IPS-NIHi11 (cell line): Measurements from ENCODE around the gene CAP1.
"Not testable (repeated sequence)": the region's sequence is repeated elsewhere in the genome, so short reads cannot be mapped to it uniquely, and the experiment has no call there.

Experiments
- DNase-seq: peaks from one replicate; pipeline ENCODE4 v3.0.0; 2012; ENCODE audit warnings: mixed read lengths, low spot score

Gene CAP1

GRCh38 chr1:40032240-40032891 is 8.2 kb upstream of the CAP1 start:
- DNase-seq: peak; percentile 50

GRCh38 chr1:40034869-40035268 is 5.7 kb upstream of the CAP1 start:
- no peak for DNase-seq

GRCh38 chr1:40036574-40036973 is 4.0 kb upstream of the CAP1 start:
- no peak for DNase-seq

GRCh38 chr1:40037254-40037653 is 3.3 kb upstream of the CAP1 start:
- DNase-seq: not testable (repeated sequence)

GRCh38 chr1:40038697-40039096 is 1.8 kb upstream of the CAP1 start:
- DNase-seq: no peak

- DNase-seq: no peak
Measured at GRCh38 chr1:40039245-40039756, 1.2 kb upstream of the CAP1 start.

- peak; percentile 85 for DNase-seq
Measured at GRCh38 chr1:40039757-40040510, 595 bp upstream of the CAP1 start.

- no peak for DNase-seq
Measured at GRCh38 chr1:40041466-40041838, 923 bp downstream of the CAP1 start.

- DNase-seq: no peak
Measured at GRCh38 chr1:40042341-40042740, 1.8 kb downstream of the CAP1 start.

GRCh38 chr1:40044110-40044509 is 3.6 kb downstream of the CAP1 start:
- no peak for DNase-seq

GRCh38 chr1:40045182-40045581 is 4.7 kb downstream of the CAP1 start:
- DNase-seq: no peak

- no peak for DNase-seq
Measured at GRCh38 chr1:40045766-40046165, 5.2 kb downstream of the CAP1 start.

- DNase-seq: no peak
Measured at GRCh38 chr1:40047276-40047675, 6.7 kb downstream of the CAP1 start.

- no peak for DNase-seq
Measured at GRCh38 chr1:40047769-40048168, 7.2 kb downstream of the CAP1 start.

GRCh38 chr1:40049725-40050124 is 9.2 kb downstream of the CAP1 start:
- DNase-seq: no peak

GRCh38 chr1:40050863-40051262 is 10.3 kb downstream of the CAP1 start:
- no peak for DNase-seq

- no peak for DNase-seq
Measured at GRCh38 chr1:40053138-40053887, 12.8 kb downstream of the CAP1 start.

GRCh38 chr1:40056519-40057309 is 16.2 kb downstream of the CAP1 start:
- no peak for DNase-seq

- no peak for DNase-seq
Measured at GRCh38 chr1:40057310-40058030, 16.9 kb downstream of the CAP1 start.

GRCh38 chr1:40058097-40058452 is 17.5 kb downstream of the CAP1 start:
- DNase-seq: no peak
